ENCODE results near the gene G6PC1. TPM values are rescaled to one million over a fixed set of nuclear protein-coding genes. Genes with fewer than 3 reads are reported as not detected.

G6PC1 gene
- total and polyA plus RNA-seq, 2 experiments from 2014 or later: not detected

DNA sequence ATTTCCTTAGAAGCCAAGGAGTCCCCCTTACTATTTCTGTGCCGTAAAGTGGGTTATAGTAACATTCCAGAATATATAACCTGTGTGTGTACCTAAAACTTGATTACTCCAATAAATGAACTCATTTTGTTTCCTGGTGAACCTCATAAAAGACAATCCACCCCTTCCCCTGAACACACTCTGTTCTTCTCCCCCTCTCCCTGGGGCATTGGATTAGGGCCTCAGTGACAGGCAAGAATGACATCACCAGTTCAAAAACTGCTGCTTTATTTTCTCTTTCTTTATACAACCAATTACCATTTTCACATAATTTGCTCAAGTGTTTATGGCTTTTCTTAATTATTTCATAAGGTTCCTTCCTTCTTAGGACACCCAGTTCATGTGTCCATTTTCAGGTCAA is 46.2 kb downstream of the G6PC1 start:
- H2AFZ ChIP-seq: no peak overlapping the region
- H3K9me2 ChIP-seq (ENCODE audit: insufficient read depth): no peaks in the 10 kb centered on the region
- no peaks in the 10 kb centered on the region for H4K20me1 ChIP-seq (ENCODE audit: insufficient read depth)
- no peak for DNase-seq
- no peak for TF ChIP-seq EZH2 (IDR thresholded peaks at IDR 0.05; ENCODE audit: insufficient read depth, poor library complexity, severe bottlenecking)
- no peak for TF ChIP-seq EZH2phosphoT487 (IDR thresholded peaks at IDR 0.05; ENCODE audit: insufficient read depth, low read depth)
- H3K27ac ChIP-seq: no peak overlapping the region
- H3K4me1 ChIP-seq (ENCODE audit: insufficient read depth): no peaks in the 10 kb centered on the region
- no peaks in the 10 kb centered on the region for H3K9me3 ChIP-seq (ENCODE audit: low read depth)
- peaks cover 14% of the 10 kb centered on the region; the same call in 1 of the 2 replicates for H3F3A ChIP-seq (ENCODE audit: insufficient read depth)
- no peak overlapping the region for H3K4me3 ChIP-seq
- no peaks in the 10 kb centered on the region for H3K27me3 ChIP-seq (replicated peaks; ENCODE audit: insufficient read depth)
- H3K79me2 ChIP-seq (ENCODE audit: insufficient read depth): no peaks in the 10 kb centered on the region
- no peak overlapping the region for H3K9ac ChIP-seq
- in situ Hi-C loops (cut with MboI): loop anchor here (5.0 to 25.0 kb wide), 2 partner anchors 50 to 210 kb away; partner anchors contain the start of genes EZH1 and RPL27
- H3K36me3 ChIP-seq (ENCODE audit: low read depth): peaks cover 5% of the 10 kb centered on the region; the same call in 1 of the 2 replicates
- H3K4me2 ChIP-seq (ENCODE audit: unreplicated experiment): no peak overlapping the region
- WGBS, 2 experiments (ENCODE audit: low coverage in 1 of 2, low lambda C conversion rate in 2 of 2, missing lambda C conversion rate in 2 of 2): 96% methylated on average over 1 of the region's 1 CpG

DNA sequence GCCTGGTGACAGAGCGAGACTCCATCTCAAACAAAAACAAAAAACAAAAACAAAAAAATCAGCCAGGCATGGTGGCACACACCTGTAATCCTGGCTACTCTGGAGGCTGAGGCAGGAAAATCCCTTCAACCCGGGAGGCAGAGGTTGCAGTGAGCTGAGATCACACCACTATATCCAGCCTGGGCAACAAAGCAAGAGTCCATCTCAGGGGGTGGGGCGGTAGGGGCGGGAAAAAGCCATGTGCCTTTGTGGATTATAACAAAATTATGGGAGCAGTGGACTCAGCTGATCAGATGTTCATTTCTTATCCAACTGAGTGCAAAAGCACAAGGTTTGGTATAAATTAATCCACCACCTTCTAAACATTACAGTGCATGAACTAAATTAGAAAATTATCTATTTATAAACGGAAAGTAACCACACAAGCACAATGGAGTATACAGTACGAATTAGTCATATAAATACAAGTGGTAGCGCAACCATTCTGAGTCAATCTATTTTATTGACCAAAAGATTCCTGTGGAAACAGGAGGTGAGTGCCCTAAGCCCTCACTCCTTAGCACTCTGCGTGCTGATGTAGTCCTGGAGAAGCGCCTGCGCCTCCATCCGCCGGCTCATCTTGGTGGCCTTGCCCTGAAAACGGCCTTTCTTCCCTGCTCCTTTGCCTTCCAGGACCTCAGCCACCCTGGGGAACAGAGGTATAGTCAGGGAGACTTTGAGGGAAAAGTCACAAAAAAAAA is 49.6 kb downstream of the G6PC1 start:
- Histone ChIP-seq H3K9ac (no peak overlapping the region), H3F3A (ENCODE audit: insufficient read depth) (peaks cover 14% of the 10 kb centered on the region; the same call in 1 of the 2 replicates), H3K4me2 (ENCODE audit: unreplicated experiment) (no peak overlapping the region), H3K9me3 (ENCODE audit: low read depth) (no peaks in the 10 kb centered on the region), H2AFZ (no peak overlapping the region), H4K20me1 (ENCODE audit: insufficient read depth) (no peaks in the 10 kb centered on the region), H3K4me1 (ENCODE audit: insufficient read depth) (no peaks in the 10 kb centered on the region), H3K4me3 (no peak overlapping the region), H3K79me2 (ENCODE audit: insufficient read depth) (no peaks in the 10 kb centered on the region), H3K27me3 (replicated peaks; ENCODE audit: insufficient read depth) (no peaks in the 10 kb centered on the region), H3K9me2 (ENCODE audit: insufficient read depth) (no peaks in the 10 kb centered on the region), H3K36me3 (ENCODE audit: low read depth) (peaks cover 15% of the 10 kb centered on the region; the same call in 1 of the 2 replicates), H3K27ac (no peak overlapping the region)
- TF ChIP-seq EZH2 (IDR thresholded peaks at IDR 0.05; ENCODE audit: insufficient read depth, poor library complexity, severe bottlenecking) (no peak), EZH2phosphoT487 (IDR thresholded peaks at IDR 0.05; ENCODE audit: insufficient read depth, low read depth) (no peak)
- in situ Hi-C loops (cut with MboI): no loop called here
- WGBS, 2 experiments (ENCODE audit: low coverage in 1 of 2, low lambda C conversion rate in 2 of 2, missing lambda C conversion rate in 2 of 2): 83 to 85% methylated on average over 13 of the region's 13 CpGs
- no peak for DNase-seq

Small RNA genes within 50 kb of the gene (small RNA-seq; reads per million reads assigned to genes)
- gene RF00561 (ENCODE audit: low read depth, low replicate concordance): not detected
- not detected for gene RNU6-287P (ENCODE audit: low read depth, low replicate concordance)

Other genes with a start within 250 kb of the G6PC1 start
- gene TUBG2, start 241.5 kb upstream of the G6PC1 start, total RNA-seq (2014; rRNA removed; shearing (Covaris generic)): 12.1 and 14.4 TPM in 2 replicates
- 29.8 and 30.9 TPM in 2 replicates for gene TUBG2, start 241.5 kb upstream of the G6PC1 start, polyA plus RNA-seq (2016; fragmentation: Nextera tagmentation; extraction: Ambion mirVana)
- gene PLEKHH3, start 223.8 kb upstream of the G6PC1 start, total RNA-seq (2014; rRNA removed; shearing (Covaris generic)): 19.0 and 32.2 TPM in 2 replicates
- 6.4 and 7.5 TPM in 2 replicates for gene PLEKHH3, start 223.8 kb upstream of the G6PC1 start, polyA plus RNA-seq (2016; fragmentation: Nextera tagmentation; extraction: Ambion mirVana)
- 1.1 and 3.5 TPM in 2 replicates for gene CCR10, start 219.0 kb upstream of the G6PC1 start, total RNA-seq (2014; rRNA removed; shearing (Covaris generic))
- gene CCR10, start 219.0 kb upstream of the G6PC1 start, polyA plus RNA-seq (2016; fragmentation: Nextera tagmentation; extraction: Ambion mirVana): 1.6 and 2.5 TPM in 2 replicates
- 23.3 and 24.5 TPM in 2 replicates for gene CNTNAP1, start 218.3 kb upstream of the G6PC1 start, total RNA-seq (2014; rRNA removed; shearing (Covaris generic))
- 3.2 and 3.6 TPM in 2 replicates for gene CNTNAP1, start 218.3 kb upstream of the G6PC1 start, polyA plus RNA-seq (2016; fragmentation: Nextera tagmentation; extraction: Ambion mirVana)
- 22.4 and 22.5 TPM in 2 replicates for gene EZH1, start 155.8 kb upstream of the G6PC1 start, total RNA-seq (2014; rRNA removed; shearing (Covaris generic))
- gene EZH1, start 155.8 kb upstream of the G6PC1 start, polyA plus RNA-seq (2016; fragmentation: Nextera tagmentation; extraction: Ambion mirVana): 19.9 and 22.8 TPM in 2 replicates
- 3.7 TPM in 1 of 2 replicates, not detected in the other for gene RAMP2, start 139.6 kb upstream of the G6PC1 start, total RNA-seq (2014; rRNA removed; shearing (Covaris generic))
- gene RAMP2, start 139.6 kb upstream of the G6PC1 start, polyA plus RNA-seq (2016; fragmentation: Nextera tagmentation; extraction: Ambion mirVana): 2.3 and 2.4 TPM in 2 replicates
- 93.0 and 96.0 TPM in 2 replicates for gene VPS25, start 127.3 kb upstream of the G6PC1 start, total RNA-seq (2014; rRNA removed; shearing (Covaris generic))
- 103 TPM in 2 replicates for gene VPS25, start 127.3 kb upstream of the G6PC1 start, polyA plus RNA-seq (2016; fragmentation: Nextera tagmentation; extraction: Ambion mirVana)
- 3.0 and 3.4 TPM in 2 replicates for gene WNK4, start 120.2 kb upstream of the G6PC1 start, total RNA-seq (2014; rRNA removed; shearing (Covaris generic))
- 11.4 and 12.6 TPM in 2 replicates for gene WNK4, start 120.2 kb upstream of the G6PC1 start, polyA plus RNA-seq (2016; fragmentation: Nextera tagmentation; extraction: Ambion mirVana)
- 39.1 and 48.0 TPM in 2 replicates for gene COA3, start 102.1 kb upstream of the G6PC1 start, total RNA-seq (2014; rRNA removed; shearing (Covaris generic))
- gene COA3, start 102.1 kb upstream of the G6PC1 start, polyA plus RNA-seq (2016; fragmentation: Nextera tagmentation; extraction: Ambion mirVana): 125 TPM in 2 replicates
- not detected in 2 replicates for gene CNTD1, start 101.9 kb upstream of the G6PC1 start, total RNA-seq (2014; rRNA removed; shearing (Covaris generic))
- gene CNTD1, start 101.9 kb upstream of the G6PC1 start, polyA plus RNA-seq (2016; fragmentation: Nextera tagmentation; extraction: Ambion mirVana): 0.14 and 0.71 TPM in 2 replicates
- gene BECN1, start 76.5 kb upstream of the G6PC1 start, total RNA-seq (2014; rRNA removed; shearing (Covaris generic)): 134 and 191 TPM in 2 replicates
- 105 and 117 TPM in 2 replicates for gene BECN1, start 76.5 kb upstream of the G6PC1 start, polyA plus RNA-seq (2016; fragmentation: Nextera tagmentation; extraction: Ambion mirVana)
- 88.1 and 104 TPM in 2 replicates for gene PSME3, start 67.4 kb upstream of the G6PC1 start, total RNA-seq (2014; rRNA removed; shearing (Covaris generic))
- 170 and 176 TPM in 2 replicates for gene PSME3, start 67.4 kb upstream of the G6PC1 start, polyA plus RNA-seq (2016; fragmentation: Nextera tagmentation; extraction: Ambion mirVana)
- 0.13 and 0.22 TPM in 2 replicates for gene AOC2, start 56.2 kb upstream of the G6PC1 start, total RNA-seq (2014; rRNA removed; shearing (Covaris generic))
- 0.09 and 0.14 TPM in 2 replicates for gene AOC2, start 56.2 kb upstream of the G6PC1 start, polyA plus RNA-seq (2016; fragmentation: Nextera tagmentation; extraction: Ambion mirVana)
- gene AOC3, start 49.6 kb upstream of the G6PC1 start, total RNA-seq (2014; rRNA removed; shearing (Covaris generic)): 0.13 TPM in 1 of 2 replicates, not detected in the other
- gene AOC3, start 49.6 kb upstream of the G6PC1 start, polyA plus RNA-seq (2016; fragmentation: Nextera tagmentation; extraction: Ambion mirVana): 0.05 TPM in 1 of 2 replicates, not detected in the other
- gene AARSD1, start 63.7 kb downstream of the G6PC1 start, total RNA-seq (2014; rRNA removed; shearing (Covaris generic)): 18.1 and 24.9 TPM in 2 replicates
- gene AARSD1, start 63.7 kb downstream of the G6PC1 start, polyA plus RNA-seq (2016; fragmentation: Nextera tagmentation; extraction: Ambion mirVana): 37.5 and 46.1 TPM in 2 replicates
- not detected in 2 replicates for gene PTGES3L, start 79.3 kb downstream of the G6PC1 start, total RNA-seq (2014; rRNA removed; shearing (Covaris generic))
- gene PTGES3L, start 79.3 kb downstream of the G6PC1 start, polyA plus RNA-seq (2016; fragmentation: Nextera tagmentation; extraction: Ambion mirVana): 0.62 and 0.90 TPM in 2 replicates
- gene RUNDC1, start 79.8 kb downstream of the G6PC1 start, total RNA-seq (2014; rRNA removed; shearing (Covaris generic)): 6.4 and 8.0 TPM in 2 replicates
- gene RUNDC1, start 79.8 kb downstream of the G6PC1 start, polyA plus RNA-seq (2016; fragmentation: Nextera tagmentation; extraction: Ambion mirVana): 7.6 and 9.3 TPM in 2 replicates
- 928 and 1,286 TPM in 2 replicates for gene RPL27, start 97.6 kb downstream of the G6PC1 start, total RNA-seq (2014; rRNA removed; shearing (Covaris generic))
- 1,038 and 1,095 TPM in 2 replicates for gene RPL27, start 97.6 kb downstream of the G6PC1 start, polyA plus RNA-seq (2016; fragmentation: Nextera tagmentation; extraction: Ambion mirVana)
- 21.8 and 27.7 TPM in 2 replicates for gene IFI35, start 106.0 kb downstream of the G6PC1 start, total RNA-seq (2014; rRNA removed; shearing (Covaris generic))
- gene IFI35, start 106.0 kb downstream of the G6PC1 start, polyA plus RNA-seq (2016; fragmentation: Nextera tagmentation; extraction: Ambion mirVana): 23.3 and 27.6 TPM in 2 replicates
- gene VAT1, start 121.6 kb downstream of the G6PC1 start, total RNA-seq (2014; rRNA removed; shearing (Covaris generic)): 215 and 238 TPM in 2 replicates
- gene VAT1, start 121.6 kb downstream of the G6PC1 start, polyA plus RNA-seq (2016; fragmentation: Nextera tagmentation; extraction: Ambion mirVana): 223 and 243 TPM in 2 replicates
- 0.11 TPM in 1 of 2 replicates, not detected in the other for gene RND2, start 124.4 kb downstream of the G6PC1 start, total RNA-seq (2014; rRNA removed; shearing (Covaris generic))
- 0.18 and 0.30 TPM in 2 replicates for gene RND2, start 124.4 kb downstream of the G6PC1 start, polyA plus RNA-seq (2016; fragmentation: Nextera tagmentation; extraction: Ambion mirVana)
- 13.6 and 21.6 TPM in 2 replicates for gene BRCA1, start 224.6 kb downstream of the G6PC1 start, total RNA-seq (2014; rRNA removed; shearing (Covaris generic))
- 11.7 and 12.7 TPM in 2 replicates for gene BRCA1, start 224.6 kb downstream of the G6PC1 start, polyA plus RNA-seq (2016; fragmentation: Nextera tagmentation; extraction: Ambion mirVana)

Data from GM23248 (cell line).